Ishikawa (cell line): ENCODE measurements around the gene EMSY.

Experiments used
- CEBPB ChIP-seq: IDR thresholded peaks from 2 replicates; pipeline ENCODE4 v1.6.1; 2012
- CREB1 ChIP-seq: IDR thresholded peaks from 2 replicates; pipeline ENCODE4 v1.6.1; 2012; ENCODE audit warnings: low read depth
- EGR1 ChIP-seq: IDR thresholded peaks from 2 replicates; pipeline ENCODE4 v1.6.1; 2012
- EP300 ChIP-seq: IDR thresholded peaks from 2 replicates; pipeline ENCODE4 v1.6.1; 2012; ENCODE audit warnings: borderline replicate concordance
- FOXM1 ChIP-seq: IDR thresholded peaks from 2 replicates; pipeline ENCODE4 v1.6.1; 2012; ENCODE audit warnings: low read depth, borderline replicate concordance
- NFIC ChIP-seq: IDR thresholded peaks from 2 replicates; pipeline ENCODE4 v1.6.1; 2012
- RAD21 ChIP-seq: IDR thresholded peaks from 2 replicates; pipeline ENCODE4 v1.6.1; 2012; ENCODE audit warnings: low read depth
- TAF1 ChIP-seq: IDR thresholded peaks from 2 replicates; pipeline ENCODE4 v1.6.1; 2012; ENCODE audit warnings: low read depth, mild to moderate bottlenecking
- TCF12 ChIP-seq: IDR thresholded peaks from 2 replicates; pipeline ENCODE4 v1.6.1; 2012; ENCODE audit warnings: low read depth
- TEAD4 ChIP-seq: IDR thresholded peaks from 2 replicates; pipeline ENCODE4 v1.6.1; 2012
- YY1 ChIP-seq: IDR thresholded peaks from 2 replicates; pipeline ENCODE4 v1.6.1; 2012; ENCODE audit warnings: low read depth
- ZBTB7A ChIP-seq: IDR thresholded peaks from 2 replicates; pipeline ENCODE4 v1.6.1; 2012; ENCODE audit warnings: low read depth
- TF ChIP-seq, protein P1 (sequence below): IDR thresholded peaks from 2 replicates; pipeline ENCODE4 v1.6.1; 2012
- TF ChIP-seq, protein P2 (sequence below): IDR thresholded peaks from 2 replicates; pipeline ENCODE4 v1.6.1; 2012; ENCODE audit warnings: low read depth, mild to moderate bottlenecking
- TF ChIP-seq, protein P3 (sequence below): IDR thresholded peaks from 2 replicates; pipeline ENCODE4 v1.6.1; 2012

Gene EMSY

DNA sequence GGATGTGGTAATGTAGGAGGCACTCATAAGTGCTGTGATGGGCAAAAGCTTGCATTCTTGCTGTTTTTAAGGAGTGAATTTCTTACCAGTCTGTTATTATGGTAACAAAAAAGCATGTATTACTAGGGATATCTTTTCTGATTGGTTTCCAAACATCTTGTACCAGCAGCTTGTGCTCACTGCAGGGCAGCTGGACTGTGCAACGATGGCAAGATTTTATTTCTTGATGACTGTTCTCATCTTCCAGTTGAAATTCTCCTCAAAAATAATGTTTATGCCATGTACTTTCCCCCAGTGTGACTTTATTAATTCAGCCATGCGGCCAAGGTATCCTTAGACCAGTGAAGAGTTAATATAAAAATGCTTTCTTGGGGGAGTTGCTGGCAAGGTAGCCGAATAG is 35.4 kb downstream of the EMSY start:
- TF ChIP-seq YY1, result no peak

DNA sequence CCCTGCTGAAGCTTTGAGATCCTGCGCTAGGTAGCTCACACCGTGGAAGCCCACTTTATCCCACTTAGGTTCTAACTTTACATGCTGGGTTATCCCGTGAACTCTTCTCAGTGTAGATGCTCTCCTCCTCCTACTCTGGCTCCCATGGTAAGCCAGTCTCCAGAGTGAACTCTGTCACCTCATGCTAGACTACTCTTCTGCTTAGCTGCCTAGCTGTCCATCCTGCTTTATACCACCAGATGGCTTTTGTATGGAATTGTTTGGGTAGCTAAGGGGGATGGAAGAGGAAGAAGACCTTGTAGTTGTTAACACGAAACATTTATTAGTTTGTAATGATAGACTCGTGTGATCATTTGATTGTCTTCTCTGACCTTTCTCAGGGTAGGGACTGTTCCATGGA is 46.8 kb downstream of the EMSY start:
- TF ChIP-seq YY1 (no peak), TAF1 (no peak), FOXM1 (no peak), CEBPB (no peak), TEAD4 (no peak), RAD21 (no peak), EP300 (no peak), NFIC (no peak), EGR1 (no peak), CREB1 (no peak)
- TF ChIP-seq, protein P1, sequence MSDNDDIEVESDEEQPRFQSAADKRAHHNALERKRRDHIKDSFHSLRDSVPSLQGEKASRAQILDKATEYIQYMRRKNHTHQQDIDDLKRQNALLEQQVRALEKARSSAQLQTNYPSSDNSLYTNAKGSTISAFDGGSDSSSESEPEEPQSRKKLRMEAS, result no peak

DNA sequence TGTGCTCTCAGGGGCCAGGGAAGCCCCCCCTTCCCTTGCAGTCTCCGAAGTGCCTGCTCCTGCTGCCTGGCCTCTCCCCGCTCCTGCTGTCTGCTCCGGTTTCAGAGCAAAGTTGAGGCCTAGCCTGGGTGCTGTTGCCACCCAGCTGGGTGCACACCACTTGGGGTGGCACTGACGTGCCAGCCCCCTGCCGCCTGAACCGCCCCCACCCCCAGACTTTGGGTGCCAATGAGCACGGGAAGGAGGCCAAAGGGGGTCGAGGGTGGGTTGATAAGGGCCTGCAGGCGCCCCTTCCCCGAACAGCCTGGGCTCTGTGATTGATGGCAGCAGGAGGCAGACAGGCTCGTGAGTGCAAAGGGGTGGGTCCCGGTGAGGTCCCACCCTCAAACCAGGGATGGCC is 48.2 kb downstream of the EMSY start:
- TF ChIP-seq CEBPB (no peak), TAF1 (no peak), FOXM1 (no peak), TEAD4 (no peak), TCF12 (no peak), CREB1 (no peak), EP300 (no peak), YY1 (no peak), RAD21 (no peak), EGR1 (no peak), ZBTB7A (no peak), NFIC (no peak)
- TF ChIP-seq, protein P1, result no peak
- TF ChIP-seq, protein P2, sequence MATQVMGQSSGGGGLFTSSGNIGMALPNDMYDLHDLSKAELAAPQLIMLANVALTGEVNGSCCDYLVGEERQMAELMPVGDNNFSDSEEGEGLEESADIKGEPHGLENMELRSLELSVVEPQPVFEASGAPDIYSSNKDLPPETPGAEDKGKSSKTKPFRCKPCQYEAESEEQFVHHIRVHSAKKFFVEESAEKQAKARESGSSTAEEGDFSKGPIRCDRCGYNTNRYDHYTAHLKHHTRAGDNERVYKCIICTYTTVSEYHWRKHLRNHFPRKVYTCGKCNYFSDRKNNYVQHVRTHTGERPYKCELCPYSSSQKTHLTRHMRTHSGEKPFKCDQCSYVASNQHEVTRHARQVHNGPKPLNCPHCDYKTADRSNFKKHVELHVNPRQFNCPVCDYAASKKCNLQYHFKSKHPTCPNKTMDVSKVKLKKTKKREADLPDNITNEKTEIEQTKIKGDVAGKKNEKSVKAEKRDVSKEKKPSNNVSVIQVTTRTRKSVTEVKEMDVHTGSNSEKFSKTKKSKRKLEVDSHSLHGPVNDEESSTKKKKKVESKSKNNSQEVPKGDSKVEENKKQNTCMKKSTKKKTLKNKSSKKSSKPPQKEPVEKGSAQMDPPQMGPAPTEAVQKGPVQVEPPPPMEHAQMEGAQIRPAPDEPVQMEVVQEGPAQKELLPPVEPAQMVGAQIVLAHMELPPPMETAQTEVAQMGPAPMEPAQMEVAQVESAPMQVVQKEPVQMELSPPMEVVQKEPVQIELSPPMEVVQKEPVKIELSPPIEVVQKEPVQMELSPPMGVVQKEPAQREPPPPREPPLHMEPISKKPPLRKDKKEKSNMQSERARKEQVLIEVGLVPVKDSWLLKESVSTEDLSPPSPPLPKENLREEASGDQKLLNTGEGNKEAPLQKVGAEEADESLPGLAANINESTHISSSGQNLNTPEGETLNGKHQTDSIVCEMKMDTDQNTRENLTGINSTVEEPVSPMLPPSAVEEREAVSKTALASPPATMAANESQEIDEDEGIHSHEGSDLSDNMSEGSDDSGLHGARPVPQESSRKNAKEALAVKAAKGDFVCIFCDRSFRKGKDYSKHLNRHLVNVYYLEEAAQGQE, result no peak
- TF ChIP-seq, protein P3, sequence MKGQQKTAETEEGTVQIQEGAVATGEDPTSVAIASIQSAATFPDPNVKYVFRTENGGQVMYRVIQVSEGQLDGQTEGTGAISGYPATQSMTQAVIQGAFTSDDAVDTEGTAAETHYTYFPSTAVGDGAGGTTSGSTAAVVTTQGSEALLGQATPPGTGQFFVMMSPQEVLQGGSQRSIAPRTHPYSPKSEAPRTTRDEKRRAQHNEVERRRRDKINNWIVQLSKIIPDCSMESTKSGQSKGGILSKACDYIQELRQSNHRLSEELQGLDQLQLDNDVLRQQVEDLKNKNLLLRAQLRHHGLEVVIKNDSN, result no peak

DNA sequence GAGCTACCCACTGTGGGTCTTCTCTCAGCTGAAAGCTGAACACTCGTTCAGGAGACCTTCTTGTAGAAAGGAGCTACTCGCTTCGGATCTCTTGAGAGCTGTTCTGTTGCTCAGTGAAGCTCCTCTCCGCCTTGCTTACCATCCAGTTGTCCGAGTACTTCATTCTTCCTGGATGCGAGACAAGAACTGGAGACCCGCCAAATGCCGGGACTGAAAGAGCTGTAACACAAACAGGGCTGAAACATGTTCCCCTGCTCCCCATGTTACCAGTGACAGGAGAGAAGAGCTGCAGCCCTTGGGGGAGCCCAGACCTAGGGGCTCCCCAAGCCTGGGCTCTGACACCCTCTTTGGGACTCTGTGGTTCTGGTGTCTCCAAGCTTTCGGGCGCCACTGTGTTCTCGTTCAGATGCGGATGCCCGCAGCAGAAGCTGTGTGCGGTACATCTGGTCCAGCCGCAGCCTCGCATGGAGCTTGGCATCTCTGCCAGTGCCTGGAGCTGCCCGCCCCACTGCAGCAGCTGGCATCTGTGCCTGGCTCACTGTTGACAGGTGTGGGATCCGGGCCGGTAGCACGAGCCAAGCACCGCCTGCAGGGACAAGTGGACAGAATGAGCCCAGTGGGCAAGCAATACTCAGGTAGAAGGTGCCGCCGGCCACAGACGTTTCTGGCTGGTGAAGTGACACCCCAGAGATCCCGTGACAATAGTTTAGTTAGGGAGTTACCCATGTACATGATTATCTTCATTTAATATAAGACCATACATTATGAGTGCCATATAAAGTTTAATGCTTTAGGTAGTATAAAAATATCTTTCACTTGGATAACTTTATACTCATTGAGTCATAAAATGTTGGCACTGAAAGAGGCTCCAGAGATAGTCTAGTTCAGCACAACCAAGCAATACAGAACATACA is 49.1 kb downstream of the EMSY start:
- no peak for TF ChIP-seq CEBPB
- TF ChIP-seq RAD21, result no peak
- no peak for TF ChIP-seq FOXM1
- TF ChIP-seq TEAD4, result no peak
- no peak for TF ChIP-seq TCF12
- TF ChIP-seq EP300, result no peak
- TF ChIP-seq, protein P1, result no peak

DNA sequence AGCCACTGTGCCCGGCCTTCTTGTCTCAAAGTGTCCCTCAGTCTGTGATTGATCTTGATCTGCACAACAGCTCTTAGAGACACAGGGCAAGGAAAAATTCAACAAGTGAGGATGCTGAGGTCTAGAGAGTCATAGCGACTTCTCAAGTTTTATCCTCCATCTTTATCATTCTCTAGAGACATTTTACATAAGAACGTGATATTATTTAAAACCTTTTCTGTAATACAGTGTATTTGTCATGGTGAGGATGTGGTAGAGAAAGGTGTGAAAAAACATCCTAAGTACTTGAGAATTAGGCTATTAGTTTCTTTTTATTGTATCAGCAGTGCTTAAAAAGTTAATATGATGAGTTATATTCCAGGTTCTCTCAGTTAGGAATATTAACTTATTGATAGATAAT is 50.2 kb downstream of the EMSY start:
- no peak for TF ChIP-seq TCF12
- no peak for TF ChIP-seq YY1
- TF ChIP-seq, protein P3, result no peak
- TF ChIP-seq, protein P2, result no peak
- TF ChIP-seq, protein P1, result no peak

DNA sequence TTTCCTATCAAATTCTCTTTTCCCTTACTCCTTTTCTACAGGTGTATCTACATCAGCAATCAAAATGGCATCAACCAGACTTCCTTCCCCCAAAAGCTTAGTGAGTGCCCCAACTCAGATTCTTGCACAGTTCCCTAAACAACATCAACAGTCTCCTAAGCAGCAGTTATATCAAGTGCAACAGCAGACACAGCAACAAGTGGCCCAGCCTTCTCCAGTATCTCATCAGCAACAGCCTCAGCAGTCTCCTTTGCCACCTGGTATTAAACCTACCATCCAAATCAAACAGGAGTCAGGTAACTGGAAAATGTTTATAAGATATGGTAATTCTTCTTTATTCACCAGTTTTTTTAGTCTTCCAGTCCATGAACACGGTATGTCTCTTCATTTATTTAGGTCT is 51.4 kb downstream of the EMSY start:
- TF ChIP-seq, protein P1, result no peak
- TF ChIP-seq RAD21 (no peak), YY1 (no peak), EP300 (no peak), CREB1 (no peak), FOXM1 (no peak), TCF12 (no peak), ZBTB7A (no peak), TEAD4 (no peak), TAF1 (no peak), EGR1 (no peak), NFIC (no peak), CEBPB (no peak)
- TF ChIP-seq, protein P3, result no peak
- TF ChIP-seq, protein P2, result no peak
